GM12865 (cell line): ENCODE data around the gene TMEM132C.
"Not testable (repeated sequence)": the region's sequence is repeated elsewhere in the genome, so short reads cannot be mapped to it uniquely, and the experiment has no call there.

ENCODE experiments used
- DNase-seq: peaks from one replicate; pipeline ENCODE4 v3.0.0; 2010; ENCODE audit warnings: low read depth
- H3K4me3 ChIP-seq: 2 replicates; pipeline ENCODE4 v1.5.1; 2011; ENCODE audit warnings: mild to moderate bottlenecking, low read depth, low read length, control low read depth
- CTCF ChIP-seq: IDR thresholded peaks from 2 replicates; pipeline ENCODE4 v1.5.1; 2011; ENCODE audit warnings: low read length, control low read depth, low read depth, inconsistent platforms; ENCODE audit not compliant: insufficient read depth; ENCODE audit errors: missing control alignments

TMEM132C gene

DNA sequence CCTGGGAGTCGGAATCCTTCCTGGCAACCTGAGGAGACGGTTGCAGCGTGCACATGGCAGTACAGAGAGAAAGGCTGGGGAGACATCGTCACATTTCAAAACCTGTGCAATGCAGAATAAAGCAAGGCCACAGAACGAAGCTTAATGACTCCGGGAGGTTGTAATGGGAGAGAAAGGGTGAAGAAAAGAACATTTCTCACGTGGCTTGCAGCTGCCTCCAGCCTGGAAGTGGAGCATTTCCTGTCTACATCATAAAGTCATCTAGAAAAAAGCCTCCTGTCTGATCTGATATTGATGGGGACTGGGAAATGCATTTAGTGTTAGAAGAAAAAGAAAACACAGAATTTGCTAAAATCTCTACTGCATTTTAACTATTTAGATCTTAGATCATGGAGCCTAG lies 209.3 kb downstream of the TMEM132C start:
- no peak overlapping the region for H3K4me3 ChIP-seq
- no peak for DNase-seq
- no peak for TF ChIP-seq CTCF

DNA sequence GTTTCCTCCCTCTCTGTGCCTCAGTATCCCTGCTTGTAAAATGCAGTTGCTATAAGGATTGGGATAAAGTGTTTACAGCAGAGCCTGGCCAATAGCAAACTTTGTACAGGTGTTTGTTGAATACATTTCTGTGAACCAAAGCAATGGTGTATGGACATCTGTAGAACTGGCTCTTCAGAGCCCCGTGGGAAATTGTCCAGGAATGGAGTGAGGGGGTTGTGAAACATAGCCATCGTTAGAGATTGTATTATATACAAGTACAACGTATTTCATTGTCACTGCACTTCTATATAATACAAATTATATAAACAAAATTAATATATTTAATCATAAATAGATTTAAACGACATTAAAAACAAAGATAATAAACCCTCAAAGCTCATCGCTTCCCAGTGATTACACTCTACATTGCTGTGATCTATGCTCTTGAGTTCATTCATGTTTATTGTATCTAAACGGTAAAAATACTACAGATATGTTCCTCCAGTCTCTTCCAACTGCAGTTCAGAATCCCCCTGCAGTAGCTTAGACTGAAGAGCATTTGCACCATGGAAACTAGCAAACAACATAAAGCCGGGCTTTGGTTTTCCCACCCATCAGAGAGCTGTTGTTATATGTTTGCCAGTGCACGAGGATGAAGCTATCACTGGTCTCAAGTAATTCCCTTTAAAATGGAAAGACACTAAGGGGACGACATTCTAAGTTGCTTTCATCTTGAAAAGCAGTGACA lies 216.7 kb downstream of the TMEM132C start:
- DNase-seq, result no peak
- no peak overlapping the region for H3K4me3 ChIP-seq
- TF ChIP-seq CTCF, result no peak

- not testable (repeated sequence) for H3K4me3 ChIP-seq, DNase-seq
These were observed 230.4 kb downstream of the TMEM132C start for GRCh38 chr12:128497376-128497775.

- no peak for TF ChIP-seq CTCF
- no peak overlapping the region for H3K4me3 ChIP-seq
- DNase-seq, result no peak
These were observed 240.5 kb downstream of the TMEM132C start for GRCh38 chr12:128507470-128507869.

DNA sequence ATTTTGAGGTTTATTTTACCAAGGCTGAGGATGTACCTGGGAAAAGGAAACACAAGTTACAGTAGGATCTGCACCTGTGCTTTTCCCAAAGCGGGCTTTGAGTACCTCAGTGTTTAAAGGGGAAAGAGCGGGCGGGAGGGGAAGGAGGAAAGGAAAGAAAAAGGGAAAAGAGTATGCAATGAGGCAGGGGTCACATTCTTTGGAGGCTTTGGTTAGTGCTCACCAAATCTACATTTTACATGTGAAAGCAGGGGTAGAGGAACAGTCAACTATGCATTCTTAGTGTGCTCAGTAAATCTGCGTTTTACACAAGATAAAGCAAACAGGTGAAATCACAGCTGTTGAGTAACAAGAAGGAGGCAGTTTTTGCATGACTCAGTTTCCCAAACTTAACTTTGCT lies 242.2 kb downstream of the TMEM132C start:
- DNase-seq, result no peak
- TF ChIP-seq CTCF, result no peak
- H3K4me3 ChIP-seq, result no peak overlapping the region

GRCh38 chr12:128510511-128510910 lies 243.5 kb downstream of the TMEM132C start:
- TF ChIP-seq CTCF, result no peak
- DNase-seq, result no peak
- no peak overlapping the region for H3K4me3 ChIP-seq

DNA sequence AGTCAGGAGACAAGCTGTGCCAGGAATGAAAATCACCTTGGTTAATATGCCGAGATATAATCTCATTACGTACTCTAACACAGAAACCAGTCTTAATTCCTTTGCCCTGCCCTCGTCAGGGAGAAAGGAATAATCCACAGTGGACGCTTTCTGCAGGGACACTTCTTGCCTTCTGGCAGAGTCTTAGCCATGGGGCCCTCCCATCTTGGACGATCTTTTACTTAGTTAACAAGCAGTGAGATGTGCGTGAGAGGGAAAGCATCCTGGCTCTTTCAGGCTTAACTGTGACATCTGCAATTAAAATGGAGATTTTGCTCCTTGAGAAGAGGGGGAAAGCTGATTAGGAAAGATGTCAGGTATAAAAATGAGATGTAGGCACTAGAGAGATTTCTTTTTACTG lies 246.4 kb downstream of the TMEM132C start:
- H3K4me3 ChIP-seq, result no peak overlapping the region
- no peak for TF ChIP-seq CTCF
- no peak for DNase-seq

DNA sequence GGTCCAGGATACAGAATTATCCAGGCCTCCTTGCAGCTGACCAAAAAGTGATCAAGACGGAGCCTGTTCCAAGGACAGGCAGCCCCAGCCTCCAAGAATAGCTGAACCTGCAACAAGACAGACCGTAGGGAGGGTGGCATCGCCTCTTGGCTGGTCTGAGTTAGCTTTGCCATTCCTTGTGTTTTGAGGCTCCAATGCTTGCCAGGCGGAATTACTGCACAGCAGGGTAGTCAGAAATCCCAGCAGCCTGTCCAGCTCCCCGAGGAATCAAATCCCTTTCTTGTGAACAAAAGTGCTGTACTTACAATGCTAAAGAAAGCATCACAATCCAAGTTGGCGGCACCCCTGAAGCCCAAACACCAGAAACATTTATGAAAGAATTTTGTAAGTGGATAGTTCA lies 246.9 kb downstream of the TMEM132C start:
- DNase-seq, result no peak
- no peak for TF ChIP-seq CTCF
- H3K4me3 ChIP-seq, result no peak overlapping the region
